HL-60 (cell line): ENCODE results near the gene SMIM28.

Source experiments
- GABPA ChIP-seq: IDR thresholded peaks from 2 replicates; pipeline ENCODE4 v1.6.1; 2012; ENCODE audit warnings: low read depth
- POLR2AphosphoS5 ChIP-seq: IDR thresholded peaks from 2 replicates; pipeline ENCODE4 v1.6.1; 2012; ENCODE audit warnings: low read depth
- SPI1 ChIP-seq: IDR thresholded peaks from 2 replicates; pipeline ENCODE4 v1.6.1; 2012; ENCODE audit warnings: low read depth, mild to moderate bottlenecking, borderline replicate concordance
- TF ChIP-seq, protein P1 (sequence below): IDR thresholded peaks from one replicate; pipeline ENCODE4 v1.5.1; 2011; ENCODE audit warnings: low read length, control low read depth, inconsistent platforms; ENCODE audit not compliant: insufficient read depth
- TF ChIP-seq, protein P2 (sequence below): IDR thresholded peaks from 2 replicates; pipeline ENCODE4 v1.6.1; 2012; ENCODE audit warnings: low read depth; ENCODE audit not compliant: insufficient replicate concordance

DNA sequence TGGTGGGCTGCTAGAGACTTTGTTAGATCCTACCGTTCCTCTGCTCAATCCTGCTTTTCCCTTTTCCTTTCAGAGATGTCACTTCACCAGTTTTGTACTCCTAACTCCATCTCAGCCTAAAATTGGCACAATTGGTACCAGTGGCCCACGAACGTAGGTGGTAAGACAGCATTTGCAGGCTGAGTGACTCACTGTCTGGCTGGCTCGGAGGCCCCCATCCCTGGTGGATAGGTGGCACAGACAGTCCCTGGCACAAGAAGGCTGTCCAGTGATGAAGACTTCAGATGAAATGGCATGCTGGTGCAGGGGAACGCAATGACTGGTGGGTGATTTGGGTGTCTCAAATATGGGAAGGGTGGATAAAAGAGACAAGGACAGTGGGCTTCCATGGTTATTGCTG lies 37.4 kb downstream of the SMIM28 start:
- TF ChIP-seq, protein P1, sequence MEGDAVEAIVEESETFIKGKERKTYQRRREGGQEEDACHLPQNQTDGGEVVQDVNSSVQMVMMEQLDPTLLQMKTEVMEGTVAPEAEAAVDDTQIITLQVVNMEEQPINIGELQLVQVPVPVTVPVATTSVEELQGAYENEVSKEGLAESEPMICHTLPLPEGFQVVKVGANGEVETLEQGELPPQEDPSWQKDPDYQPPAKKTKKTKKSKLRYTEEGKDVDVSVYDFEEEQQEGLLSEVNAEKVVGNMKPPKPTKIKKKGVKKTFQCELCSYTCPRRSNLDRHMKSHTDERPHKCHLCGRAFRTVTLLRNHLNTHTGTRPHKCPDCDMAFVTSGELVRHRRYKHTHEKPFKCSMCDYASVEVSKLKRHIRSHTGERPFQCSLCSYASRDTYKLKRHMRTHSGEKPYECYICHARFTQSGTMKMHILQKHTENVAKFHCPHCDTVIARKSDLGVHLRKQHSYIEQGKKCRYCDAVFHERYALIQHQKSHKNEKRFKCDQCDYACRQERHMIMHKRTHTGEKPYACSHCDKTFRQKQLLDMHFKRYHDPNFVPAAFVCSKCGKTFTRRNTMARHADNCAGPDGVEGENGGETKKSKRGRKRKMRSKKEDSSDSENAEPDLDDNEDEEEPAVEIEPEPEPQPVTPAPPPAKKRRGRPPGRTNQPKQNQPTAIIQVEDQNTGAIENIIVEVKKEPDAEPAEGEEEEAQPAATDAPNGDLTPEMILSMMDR = no peak
- TF ChIP-seq, protein P2, sequence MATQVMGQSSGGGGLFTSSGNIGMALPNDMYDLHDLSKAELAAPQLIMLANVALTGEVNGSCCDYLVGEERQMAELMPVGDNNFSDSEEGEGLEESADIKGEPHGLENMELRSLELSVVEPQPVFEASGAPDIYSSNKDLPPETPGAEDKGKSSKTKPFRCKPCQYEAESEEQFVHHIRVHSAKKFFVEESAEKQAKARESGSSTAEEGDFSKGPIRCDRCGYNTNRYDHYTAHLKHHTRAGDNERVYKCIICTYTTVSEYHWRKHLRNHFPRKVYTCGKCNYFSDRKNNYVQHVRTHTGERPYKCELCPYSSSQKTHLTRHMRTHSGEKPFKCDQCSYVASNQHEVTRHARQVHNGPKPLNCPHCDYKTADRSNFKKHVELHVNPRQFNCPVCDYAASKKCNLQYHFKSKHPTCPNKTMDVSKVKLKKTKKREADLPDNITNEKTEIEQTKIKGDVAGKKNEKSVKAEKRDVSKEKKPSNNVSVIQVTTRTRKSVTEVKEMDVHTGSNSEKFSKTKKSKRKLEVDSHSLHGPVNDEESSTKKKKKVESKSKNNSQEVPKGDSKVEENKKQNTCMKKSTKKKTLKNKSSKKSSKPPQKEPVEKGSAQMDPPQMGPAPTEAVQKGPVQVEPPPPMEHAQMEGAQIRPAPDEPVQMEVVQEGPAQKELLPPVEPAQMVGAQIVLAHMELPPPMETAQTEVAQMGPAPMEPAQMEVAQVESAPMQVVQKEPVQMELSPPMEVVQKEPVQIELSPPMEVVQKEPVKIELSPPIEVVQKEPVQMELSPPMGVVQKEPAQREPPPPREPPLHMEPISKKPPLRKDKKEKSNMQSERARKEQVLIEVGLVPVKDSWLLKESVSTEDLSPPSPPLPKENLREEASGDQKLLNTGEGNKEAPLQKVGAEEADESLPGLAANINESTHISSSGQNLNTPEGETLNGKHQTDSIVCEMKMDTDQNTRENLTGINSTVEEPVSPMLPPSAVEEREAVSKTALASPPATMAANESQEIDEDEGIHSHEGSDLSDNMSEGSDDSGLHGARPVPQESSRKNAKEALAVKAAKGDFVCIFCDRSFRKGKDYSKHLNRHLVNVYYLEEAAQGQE = no peak
- TF ChIP-seq POLR2AphosphoS5 (no peak), GABPA (no peak), SPI1 (no peak)
